Measurements from ENCODE around the gene AK9. TPM values are rescaled to one million over a fixed set of nuclear protein-coding genes. Genes with fewer than 3 reads are reported as not detected.

The AK9 gene
- total and polyA plus RNA-seq, 10 of the 15 experiments (the other 5 are each of a cell fraction or from before 2014, with no cell fraction given): 2.1 to 7.4 (median 4.2) TPM

GRCh38 chr6:109715616-109716015, 24.6 kb upstream of the AK9 start:
- FAIRE-seq: no peak

More at GRCh38 chr6:109715616-109716015, 24.6 kb upstream of the AK9 start:
- no peak overlapping the region for H3K27ac ChIP-seq (ENCODE audit: control insufficient read depth, insufficient read depth)
- H4K20me1 ChIP-seq (ENCODE audit: control insufficient read depth, insufficient read depth): no peaks in the 10 kb centered on the region
- no peak overlapping the region for H3K9ac ChIP-seq (ENCODE audit: control insufficient read depth, insufficient read depth, low read length)
- no peaks in the 10 kb centered on the region; the same call in 2 of the 3 replicates for H3K9me3 ChIP-seq (replicated peaks; ENCODE audit: control insufficient read depth, insufficient read depth, low read length)
- H3K36me3 ChIP-seq (ENCODE audit: control insufficient read depth in 2 of 2, insufficient read depth in 2 of 2, low read length in 1 of 2): peaks cover 0 to 1% of the 10 kb centered on the region in 2 experiments; a peak in 2 of 4 replicates
- no peak overlapping the region for H2AFZ ChIP-seq (ENCODE audit: control insufficient read depth, low read depth, low read length)
- no peaks in the 10 kb centered on the region for H3K4me1 ChIP-seq (ENCODE audit: control insufficient read depth, insufficient read depth, low read length)
- ChIA-PET RAD21 (ENCODE audit: unreplicated experiment) (interaction anchor here (2.8 kb wide), 1 partner anchor 324 kb away, joined by 15 read pairs; no protein-coding TSS in a partner anchor), SMC1A (ENCODE audit: uncharacterized antibody, unreplicated experiment) (interaction anchor here (0.9 to 4.0 kb wide), 5 partner anchors 11 to 674 kb away, joined by 3 to 20 read pairs (median 5); no protein-coding TSS in a partner anchor), CTCF (interaction anchor here (0.9 to 4.7 kb wide), 5 partner anchors 10 to 337 kb away, joined by 3 to 24 read pairs (median 12); no protein-coding TSS in a partner anchor), POLR2A (no interaction called here)
- intact Hi-C loops (cut with micrococcal nuclease; ENCODE audit: unreplicated experiment) (no loop called here), in situ Hi-C loops (cut with MboI) (no loop called here)
- H3K79me2 ChIP-seq (ENCODE audit: control insufficient read depth, insufficient read depth, low read length): no peaks in the 10 kb centered on the region
- DNase-seq (ENCODE audit: low read depth, low spot score) (no peak), ATAC-seq (no peak)
- no peak overlapping the region for H3K4me3 ChIP-seq
- H3K4me2 ChIP-seq (ENCODE audit: control insufficient read depth, insufficient read depth): no peak overlapping the region
- no TSS peak for BruUV-seq (replicated peaks)
- no peaks in the 10 kb centered on the region for H3K27me3 ChIP-seq (replicated peaks in 1 of 2; ENCODE audit: control insufficient read depth in 2 of 2, insufficient read depth in 2 of 2, low read length in 1 of 2)
- TF ChIP-seq KDM1A (IDR thresholded peaks at IDR 0.05; ENCODE audit: borderline replicate concordance) (no peak), SMAD1 (IDR thresholded peaks at IDR 0.05; ENCODE audit: low read depth, partially characterized antibody) (no peak), SREBF2 (IDR thresholded peaks at IDR 0.05; ENCODE audit: low read length) (no peak), EED (IDR thresholded peaks at IDR 0.05; ENCODE audit: low read depth) (no peak), ATF2 (IDR thresholded peaks at IDR 0.05; ENCODE audit: low read length) (no peak), ZBTB11 (CRISPR knock-in tag; IDR thresholded peaks at IDR 0.05) (no peak), EZH2 (IDR thresholded peaks at IDR 0.05; ENCODE audit: borderline replicate concordance, control insufficient read depth, low read depth, low read length) (no peak), NBN (IDR thresholded peaks at IDR 0.05) (no peak), PAX5 (IDR thresholded peaks at IDR 0.05; ENCODE audit: borderline replicate concordance, low read depth, low read length) (no peak), SP1 (IDR thresholded peaks at IDR 0.05; ENCODE audit: low read depth, low read length) (no peak), ZNF592 (IDR thresholded peaks at IDR 0.05) (no peak), BMI1 (IDR thresholded peaks at IDR 0.05; ENCODE audit: borderline replicate concordance) (no peak), ZNF207 (IDR thresholded peaks at IDR 0.05; ENCODE audit: borderline replicate concordance) (no peak), SREBF1 (IDR thresholded peaks at IDR 0.05; ENCODE audit: low read length) (no peak), SIN3A (IDR thresholded peaks at IDR 0.05; ENCODE audit: low read depth, low read length) (no peak), STAT1 (conservative IDR thresholded peaks at IDR 0.05) (no peak), LARP7 (IDR thresholded peaks at IDR 0.05) (no peak)
- WGBS (ENCODE audit: insufficient coverage, insufficient replicate concordance, low lambda C conversion rate, missing lambda C conversion rate): 86% methylated on average over 2 of the region's 2 CpGs

Measured in GM12878 (cell line).